HuH-7 (cell line): ENCODE results near the gene ACVR2A.

ENCODE experiments used
- DNase-seq: peaks from one replicate; pipeline ENCODE4 v3.0.0; 2011; ENCODE audit warnings: low spot score

The ACVR2A gene

DNA sequence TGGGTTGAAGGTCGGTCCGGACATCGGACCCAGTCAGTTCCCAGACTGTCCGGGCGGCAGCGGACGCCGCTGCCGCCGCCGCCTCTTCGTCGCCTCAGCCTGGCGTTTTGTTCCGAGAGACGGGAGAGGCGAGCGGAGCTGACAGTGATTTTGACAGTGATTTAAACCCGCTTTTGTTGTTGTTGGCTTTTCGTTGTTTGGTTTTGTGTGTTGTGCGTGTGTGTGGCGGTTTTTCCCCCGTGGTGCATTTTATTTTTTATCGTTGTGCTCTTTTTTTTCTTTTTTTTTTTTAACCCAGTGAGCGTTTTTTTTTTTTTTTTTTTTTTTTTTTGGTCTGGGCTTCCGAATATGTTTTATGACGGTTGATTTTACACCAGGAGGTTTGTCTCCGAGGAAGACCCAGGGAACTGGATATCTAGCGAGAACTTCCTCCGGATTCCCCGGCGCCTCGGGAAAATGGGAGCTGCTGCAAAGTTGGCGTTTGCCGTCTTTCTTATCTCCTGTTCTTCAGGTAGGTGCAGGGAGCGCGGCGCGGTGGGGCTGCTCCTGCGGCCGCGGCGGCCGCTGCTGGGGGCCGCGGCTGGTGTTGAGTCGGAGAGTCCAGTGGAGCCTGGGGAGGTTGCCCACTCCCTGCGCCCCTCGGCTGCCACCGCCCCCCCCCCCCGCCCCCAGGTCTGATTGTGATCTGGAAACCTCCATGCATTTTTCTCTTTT, at the start of gene ACVR2A:
Gene ACVR2A (plus strand): TSS at position 333 of the 714 bp plus-strand sequence. CDS start 124 bp downstream, at position 457.
- peak; percentile 66 for DNase-seq

DNA sequence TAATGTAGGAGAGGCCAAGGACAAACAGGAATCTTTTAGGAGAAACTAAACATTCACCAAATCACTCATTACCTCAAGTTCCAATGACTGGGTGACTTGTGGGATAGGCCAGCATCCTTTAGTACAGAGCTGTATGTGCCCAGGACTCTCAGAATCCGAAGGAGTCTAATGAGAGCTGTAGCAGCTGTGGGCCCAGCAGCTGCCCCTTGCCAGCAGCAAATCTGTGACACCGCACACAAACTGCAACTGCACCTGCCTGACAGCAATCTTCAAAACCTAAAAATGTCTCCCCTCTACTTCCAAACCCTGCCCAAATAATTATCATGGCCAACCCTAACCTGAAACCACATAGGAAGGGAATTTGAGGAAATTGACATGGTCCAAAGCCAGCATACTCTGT, 44.5 kb upstream of the ACVR2A start:
- DNase-seq = no peak

DNA sequence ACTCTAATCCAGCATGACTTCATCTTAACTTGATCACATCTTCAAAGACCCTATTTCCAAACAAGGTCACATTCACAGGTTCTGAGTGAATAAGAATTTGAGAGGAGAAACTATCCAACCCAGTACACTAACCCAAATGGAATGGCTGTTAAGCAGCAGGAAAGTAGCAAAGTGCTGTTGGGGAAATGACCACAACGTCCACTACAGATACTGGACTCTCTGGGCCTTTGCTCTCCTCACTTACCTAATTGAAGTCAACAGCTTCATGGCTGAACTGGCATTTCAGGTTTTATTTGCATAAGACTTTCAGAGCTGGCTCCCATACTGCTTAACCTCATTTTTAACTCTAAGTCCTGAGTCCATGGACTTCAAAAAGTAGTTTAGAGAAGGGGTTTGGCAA, 38.0 kb upstream of the ACVR2A start:
- DNase-seq = no peak

DNA sequence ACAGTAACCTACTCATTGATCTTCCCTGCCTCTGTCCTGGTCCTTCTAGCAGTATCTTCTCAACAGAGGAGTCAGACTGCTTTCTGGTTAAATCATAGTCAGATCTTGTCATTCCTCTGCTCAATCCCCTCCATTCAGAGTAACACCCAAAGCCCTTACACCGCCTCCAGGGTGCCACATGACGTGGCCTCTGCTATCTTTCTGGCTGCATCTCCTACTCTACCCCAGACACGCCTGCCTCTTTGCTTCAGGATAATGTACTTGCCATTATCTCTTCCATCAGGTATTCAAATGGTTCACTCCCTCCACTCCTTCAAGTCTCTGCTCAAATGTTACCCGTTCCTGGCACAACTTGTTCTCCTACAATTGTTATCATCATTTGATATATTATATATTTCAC, 36.3 kb upstream of the ACVR2A start:
- no peak for DNase-seq

DNA sequence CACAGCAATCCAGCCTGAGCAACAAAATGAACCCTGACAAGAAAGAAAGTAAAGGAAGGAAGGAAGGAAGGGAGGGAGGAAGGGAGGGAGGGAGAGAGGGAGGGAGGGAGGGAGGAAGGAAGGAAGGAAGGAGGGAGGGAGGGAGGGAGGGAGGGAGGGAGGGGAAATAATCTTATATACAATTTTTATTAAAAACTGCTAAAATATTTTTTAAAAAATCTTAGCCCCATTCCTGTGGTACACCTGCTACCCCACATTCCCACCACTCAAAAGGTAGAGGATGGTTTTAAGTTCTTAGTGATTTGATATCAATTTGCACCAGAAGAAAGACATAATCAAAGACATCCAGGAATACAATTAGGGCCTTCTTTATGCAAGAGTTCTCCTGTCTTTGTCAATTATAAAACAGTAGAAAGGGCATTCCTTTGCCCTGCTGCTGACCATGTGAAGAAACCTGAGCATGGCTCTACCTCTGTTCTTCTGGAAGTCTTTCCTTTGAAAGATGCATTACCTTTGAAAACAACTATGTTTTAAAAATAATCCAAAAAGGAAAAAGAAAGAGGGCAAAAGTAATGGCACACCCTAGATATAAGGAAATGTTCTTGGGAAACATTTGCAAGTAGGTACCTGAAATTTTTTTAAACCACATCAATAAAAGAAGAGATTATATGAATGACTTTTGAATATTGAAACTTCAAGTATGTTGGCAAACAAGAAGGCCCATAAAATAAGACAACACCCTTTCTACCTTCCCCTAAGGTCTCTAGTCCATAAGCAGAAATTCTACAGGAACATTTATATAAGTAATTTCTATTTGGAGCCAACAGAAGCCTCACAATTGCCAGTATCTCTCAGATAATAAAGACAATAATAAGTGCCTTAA, 33.7 kb upstream of the ACVR2A start:
- DNase-seq = no peak

DNA sequence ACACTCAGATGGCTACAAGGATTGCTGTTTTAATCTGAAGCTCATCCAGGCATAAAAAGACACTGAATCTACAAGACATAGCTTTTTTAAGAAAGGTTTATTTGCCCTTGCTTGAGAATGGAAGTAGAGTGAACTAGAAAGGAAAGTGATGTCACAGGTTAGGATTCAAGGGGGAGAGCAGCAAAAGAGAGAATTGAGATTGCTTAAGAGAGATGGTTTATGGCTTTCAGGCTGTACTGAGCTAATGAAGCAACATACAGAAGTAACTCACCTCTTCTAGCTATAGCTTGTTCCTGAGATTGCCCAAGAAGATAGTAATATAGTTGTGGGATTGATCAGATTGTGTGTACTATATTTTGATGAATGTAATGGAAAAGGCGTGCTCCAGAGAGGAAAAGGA, 26.1 kb upstream of the ACVR2A start:
- peak; percentile 49 for DNase-seq

DNA sequence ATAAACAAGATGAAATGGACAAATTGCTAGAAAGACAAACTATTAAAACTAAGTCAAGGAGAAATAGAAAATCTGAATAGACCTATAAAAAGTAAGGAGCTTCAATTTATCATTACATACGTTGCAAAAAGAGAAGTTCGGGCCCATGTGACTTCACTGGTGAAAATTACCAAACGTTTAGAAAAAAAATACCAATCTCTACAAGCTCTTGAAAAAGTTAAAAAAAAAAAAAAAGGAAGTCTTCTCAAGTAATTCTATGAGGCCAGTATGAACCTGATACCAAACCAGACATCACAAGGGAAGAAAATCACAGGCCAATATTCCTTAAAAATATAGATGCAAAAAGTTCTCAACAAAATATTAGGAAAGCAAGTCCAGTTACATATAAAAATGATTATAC, 20.2 kb upstream of the ACVR2A start:
- no peak for DNase-seq

DNA sequence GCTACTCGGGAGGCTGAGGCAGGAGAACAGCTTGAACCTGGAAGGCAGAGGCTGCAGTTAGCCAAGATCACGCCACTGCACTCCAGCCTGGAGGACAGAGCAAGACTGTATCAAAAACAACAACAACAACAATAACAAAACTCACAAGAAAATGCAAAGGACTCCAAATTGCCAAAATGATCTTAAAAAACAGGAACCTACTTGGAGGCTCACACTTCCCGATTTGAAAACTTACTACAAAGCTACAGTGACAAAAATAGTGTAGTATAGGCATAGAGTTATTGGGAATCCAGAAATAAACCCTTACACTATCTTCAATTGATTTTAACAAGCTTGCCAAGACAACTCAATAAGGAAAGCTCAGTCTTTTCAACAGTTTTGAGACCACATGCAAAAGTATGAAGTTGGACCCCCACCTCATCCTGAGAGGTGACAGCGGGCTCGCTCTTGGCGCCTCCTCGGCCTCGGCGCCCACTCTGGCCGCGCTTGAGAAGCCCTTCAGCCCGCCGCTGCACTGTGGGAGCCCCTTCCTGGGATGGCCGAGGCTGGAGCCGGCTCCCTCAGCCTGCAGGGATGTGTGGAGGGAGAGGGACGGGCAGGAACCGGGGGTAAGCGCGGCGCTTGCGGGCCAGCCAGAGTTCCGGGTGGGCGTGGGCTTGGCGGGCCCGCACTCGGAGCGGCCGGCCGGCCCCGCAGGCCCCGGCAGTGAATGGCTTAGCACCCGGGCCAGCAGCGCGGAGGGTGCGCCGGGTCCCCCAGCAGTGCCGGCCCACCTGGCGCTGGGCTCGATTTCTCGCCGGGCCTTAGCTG, 18.3 kb upstream of the ACVR2A start:
- no peak for DNase-seq

DNA sequence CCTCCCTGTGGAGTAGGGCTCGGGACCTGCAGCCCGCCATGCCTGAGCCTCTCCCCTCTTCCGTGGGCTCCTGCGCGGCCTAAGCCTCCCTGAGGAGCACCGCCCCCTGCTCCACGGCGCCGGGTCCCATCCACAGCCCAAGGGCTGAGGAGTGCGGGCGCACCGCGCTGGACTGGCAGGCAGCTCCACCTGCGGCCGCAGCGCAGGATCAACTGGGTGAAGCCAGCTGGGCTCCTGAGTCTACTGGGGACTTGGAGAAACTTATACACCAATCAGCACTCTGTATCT, 17.8 kb upstream of the ACVR2A start:
- DNase-seq = no peak

DNA sequence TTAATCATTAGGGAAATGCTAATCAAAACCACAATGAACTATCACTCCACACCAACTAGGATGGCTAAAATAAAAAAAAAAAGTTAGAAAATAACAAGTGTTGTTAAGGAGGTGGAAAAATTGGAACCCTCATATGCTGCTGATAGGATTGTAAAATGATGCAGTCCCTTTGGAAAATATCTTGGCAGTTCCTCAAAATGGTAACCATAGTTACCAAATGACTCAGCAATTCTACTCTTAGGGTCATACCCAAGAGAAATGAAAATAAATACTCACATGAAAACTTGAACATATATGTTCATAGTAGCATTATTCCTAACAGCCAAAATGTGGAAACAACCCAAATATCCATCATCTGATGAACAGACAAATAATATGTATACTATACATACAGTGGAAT, 15.7 kb upstream of the ACVR2A start:
- DNase-seq = no peak

DNA sequence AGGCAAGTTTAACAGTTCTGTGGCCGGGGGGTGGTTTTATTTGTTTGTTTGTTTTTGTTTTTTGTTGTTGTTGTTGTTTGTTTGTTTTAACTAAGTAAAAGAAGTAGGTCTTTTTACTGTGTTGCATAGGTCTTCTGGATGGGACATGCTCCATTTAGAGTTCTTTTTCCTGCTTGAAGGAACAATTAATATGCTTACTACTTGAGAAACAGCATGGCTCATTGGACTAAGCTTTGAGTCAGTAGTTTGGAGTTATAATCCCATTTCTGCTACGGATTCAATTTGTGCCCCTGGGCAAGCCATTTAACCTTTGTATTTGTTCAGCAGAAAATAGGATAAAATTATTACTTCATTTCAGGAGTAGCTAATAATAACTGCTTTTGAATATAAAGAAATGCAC, 8.7 kb upstream of the ACVR2A start:
- no peak for DNase-seq

DNA sequence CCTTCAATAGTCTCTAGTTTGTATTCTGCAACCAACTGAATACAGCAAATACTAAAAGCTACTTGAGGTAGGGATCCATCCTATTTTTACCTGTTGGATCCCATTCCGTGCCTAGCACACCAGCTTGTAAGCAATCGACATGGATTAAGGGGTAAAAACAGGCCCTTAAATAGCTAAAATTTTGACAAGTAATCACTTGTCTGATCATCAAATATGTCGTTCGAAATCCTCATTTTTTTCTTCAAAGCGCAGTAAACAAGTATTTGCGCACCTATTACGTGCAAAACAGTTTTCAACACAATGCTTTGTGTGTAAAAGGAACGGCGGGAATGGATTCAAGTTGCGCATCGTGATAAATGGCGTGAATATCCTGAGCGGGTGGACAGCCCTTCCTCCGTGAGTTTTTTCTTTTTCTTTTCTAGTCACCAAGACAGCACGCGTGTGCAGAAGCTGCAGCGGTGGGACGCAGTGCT, 1.4 kb upstream of the ACVR2A start:
- DNase-seq = no peak

DNA sequence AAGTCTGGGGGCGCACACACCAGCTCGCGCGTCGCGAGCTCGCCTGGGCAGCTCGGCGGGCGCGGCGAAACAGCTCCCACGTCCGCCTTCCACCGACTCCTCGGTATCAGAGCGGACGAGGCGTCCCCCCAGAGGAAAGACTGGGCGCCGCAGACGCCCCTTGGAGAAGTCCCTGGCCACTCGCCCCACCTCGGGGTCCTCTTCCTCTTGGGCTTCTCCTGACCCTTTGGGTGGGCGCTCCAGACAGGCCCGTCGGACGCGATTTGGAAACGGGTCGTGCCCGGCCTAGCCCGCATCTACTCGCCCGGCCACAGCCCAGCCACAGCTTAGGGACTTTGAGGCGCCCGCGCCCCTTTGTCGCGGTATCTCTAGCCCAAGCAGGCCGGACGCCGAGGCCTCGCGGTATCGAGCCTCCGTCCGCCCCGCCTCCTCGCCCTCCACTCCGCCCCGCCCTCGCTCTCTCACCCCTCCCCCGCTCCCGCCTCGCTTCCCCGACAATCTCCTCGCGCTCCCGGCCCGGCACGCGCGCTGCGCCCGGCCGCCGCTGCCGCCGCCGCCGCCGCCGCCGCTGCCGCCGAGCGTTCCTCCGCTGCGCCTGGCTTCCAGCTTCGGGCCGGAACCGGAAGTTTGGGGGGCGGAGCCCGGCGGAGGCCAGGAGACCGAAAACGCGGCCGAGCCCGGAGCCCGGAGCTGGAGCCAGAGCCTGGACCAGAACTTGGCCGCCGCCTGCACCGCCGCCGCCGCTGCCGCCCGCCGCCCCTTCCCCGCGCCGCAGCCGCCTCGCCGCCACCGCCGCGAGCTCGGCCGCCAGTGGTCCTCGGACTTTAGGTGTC, 749 bp upstream of the ACVR2A start:
- DNase-seq = peak; percentile 91

DNA sequence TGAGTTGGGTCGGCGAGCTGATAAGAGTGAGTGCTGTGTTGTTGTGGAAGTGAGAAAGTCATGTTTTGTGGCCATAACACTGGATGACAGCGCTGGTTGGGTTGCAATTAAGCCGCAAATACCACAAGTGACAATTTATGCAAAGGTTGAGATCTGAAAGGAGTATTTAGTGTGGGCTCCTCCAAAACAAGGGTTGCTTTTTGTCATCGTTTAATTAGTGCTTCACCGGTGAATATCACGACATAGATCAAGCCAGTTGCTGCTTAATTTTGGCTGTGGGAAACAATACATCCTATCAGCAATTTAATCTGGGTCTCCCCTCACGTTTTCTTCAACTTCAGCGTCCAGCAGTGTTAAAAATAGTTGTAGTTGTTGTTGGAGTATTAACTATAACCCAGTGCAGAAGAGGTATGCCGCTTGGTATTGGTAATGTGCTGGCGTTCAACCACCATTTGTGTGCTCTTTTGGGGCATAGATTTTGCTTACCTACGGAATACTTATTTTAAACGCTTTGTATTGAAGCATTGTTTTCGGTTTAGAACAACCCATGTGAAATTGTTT, 662 bp downstream of the ACVR2A start:
- peak; percentile 26 for DNase-seq

DNA sequence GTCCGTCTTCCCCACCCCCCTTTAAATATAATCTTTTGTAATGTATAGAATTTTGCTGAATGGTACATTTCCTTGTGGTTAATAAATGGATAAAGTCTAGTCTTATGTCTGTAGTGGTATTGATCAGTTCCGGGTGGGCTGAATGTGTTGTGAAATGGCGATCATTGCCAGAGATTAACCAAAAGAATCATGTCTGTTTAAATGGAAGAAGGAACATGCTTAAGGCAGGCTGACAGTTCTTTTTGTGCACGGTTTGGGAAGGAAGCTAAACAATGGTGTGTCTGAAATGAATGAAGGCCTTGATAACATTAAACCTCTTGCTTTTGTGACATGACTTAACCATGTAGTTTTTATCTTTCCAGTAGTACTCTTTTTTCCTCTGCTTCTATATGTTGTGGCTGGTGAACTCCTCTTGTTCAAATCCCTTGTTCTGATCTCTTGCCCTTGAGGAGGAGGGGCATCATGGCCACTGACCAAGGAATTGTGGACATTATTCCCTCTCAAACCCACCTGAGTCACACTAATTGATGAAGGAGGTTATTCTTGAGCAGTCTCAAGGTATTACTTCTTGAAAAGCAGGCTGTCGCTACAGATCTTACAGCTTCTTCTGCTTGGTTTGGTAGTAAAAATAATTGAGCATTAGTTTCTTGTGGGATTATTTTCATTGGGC, 1.7 kb downstream of the ACVR2A start:
- peak; percentile 31 for DNase-seq

DNA sequence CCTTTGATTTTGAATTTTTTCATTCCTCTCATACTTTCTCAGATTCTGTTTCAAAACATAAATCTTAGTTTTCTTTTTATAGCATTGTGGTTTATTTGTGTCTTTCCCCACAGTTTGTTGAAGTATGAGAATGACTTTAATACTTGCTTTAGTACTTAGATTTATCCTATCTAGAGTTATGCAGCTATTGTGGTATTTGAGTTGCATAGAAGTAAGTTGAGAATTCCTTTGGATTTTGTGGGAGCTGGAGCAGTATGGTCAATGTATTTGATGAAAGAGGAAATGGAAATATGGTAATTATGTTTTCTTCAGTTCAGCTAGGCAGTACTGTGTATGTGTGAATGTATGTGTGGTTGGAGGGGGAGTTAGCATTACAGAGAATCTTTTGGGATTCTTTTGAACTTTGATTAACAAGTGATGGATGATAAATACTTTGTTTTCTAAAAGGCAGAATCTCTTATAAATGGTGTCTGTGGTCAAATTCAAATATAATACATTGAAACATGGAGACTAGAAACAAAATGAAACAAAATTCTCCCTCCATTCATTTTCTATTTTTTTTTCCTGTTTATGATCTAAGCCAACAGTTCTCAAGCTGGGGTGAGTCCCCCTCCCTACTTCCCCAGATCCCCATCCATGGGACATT, 3.0 kb downstream of the ACVR2A start:
- DNase-seq = no peak

DNA sequence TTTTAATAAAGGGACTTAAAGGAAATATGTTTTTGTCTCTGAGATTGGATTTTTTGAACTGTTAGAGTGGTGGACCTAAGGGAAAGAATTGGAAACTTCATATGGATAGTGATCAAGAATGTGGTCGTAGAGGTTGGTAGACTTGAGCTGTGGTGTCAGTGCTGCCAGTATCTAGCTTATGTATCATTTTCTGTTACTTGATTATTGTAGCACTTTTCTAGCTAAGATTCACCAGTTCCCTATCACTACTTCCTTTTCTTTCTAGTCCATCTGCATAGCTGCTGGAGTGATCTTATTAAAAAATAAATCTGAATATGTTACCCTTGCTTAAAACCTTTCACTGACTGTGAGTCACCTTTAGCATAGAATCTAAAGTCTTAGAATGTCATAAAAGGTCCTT, 6.0 kb downstream of the ACVR2A start:
- DNase-seq = no peak

DNA sequence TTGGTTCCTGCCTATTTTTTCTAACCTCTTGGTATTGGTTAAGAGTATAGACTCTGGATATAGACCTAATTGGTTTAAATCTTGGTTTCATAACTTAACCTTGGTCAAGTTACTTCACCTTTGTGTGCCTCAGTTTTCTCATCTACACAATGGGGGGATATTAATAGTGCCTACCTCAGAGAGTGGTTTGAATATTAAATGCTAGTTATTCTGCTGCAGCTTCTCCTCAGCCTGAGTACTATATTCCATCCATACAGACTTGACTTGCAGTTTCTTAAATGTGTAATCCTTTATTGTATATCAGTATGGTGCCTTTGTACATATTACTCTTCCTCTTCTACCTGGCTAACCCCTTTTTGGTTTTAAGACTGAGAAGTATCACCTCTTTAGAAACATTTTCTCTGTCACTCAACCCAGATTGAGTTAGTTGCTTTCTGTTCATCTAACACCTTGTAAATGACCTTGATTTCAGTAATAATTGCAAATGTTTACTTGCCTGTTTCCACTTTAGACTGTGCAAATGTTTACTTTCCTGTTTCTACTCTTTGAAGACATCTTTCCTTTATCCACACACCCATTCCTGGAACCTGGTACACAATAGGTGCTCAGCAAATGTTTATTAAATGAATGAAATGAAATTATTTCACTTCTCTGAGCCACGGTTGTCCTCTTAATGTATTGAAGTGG, 6.6 kb downstream of the ACVR2A start:
- DNase-seq = no peak

DNA sequence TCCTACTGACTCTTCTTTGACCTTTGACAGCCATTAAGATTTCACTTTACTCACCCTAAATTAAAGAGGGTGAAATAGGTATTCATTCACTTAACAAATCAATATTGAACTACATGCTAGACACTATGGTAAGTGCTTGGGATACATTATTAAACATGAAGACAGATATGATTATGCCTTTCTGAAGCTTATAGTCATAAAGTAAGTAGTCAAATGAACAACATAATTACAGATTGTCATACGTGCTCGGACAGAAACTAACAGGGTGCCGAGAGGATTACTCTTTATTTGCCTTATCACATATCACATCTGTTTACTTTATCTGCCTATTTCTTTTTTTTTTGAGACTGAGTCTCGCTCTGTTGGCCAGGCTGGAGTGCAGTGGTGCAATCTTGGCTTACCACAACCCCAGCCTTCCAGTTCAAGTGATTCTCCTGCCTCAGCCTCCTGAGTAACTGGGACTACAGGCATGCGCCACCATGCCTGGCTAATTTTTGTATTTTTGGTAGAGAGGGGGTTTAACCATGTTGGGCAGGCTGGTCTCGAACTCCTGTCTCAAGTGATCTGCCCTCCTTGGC, 9.8 kb downstream of the ACVR2A start:
- DNase-seq = no peak
